Fibroblast of skin of left quadriceps (primary cell): ENCODE results near the gene FRMD6.
A peak's percentile ranks its signal among the peaks of the same experiment; 100 is the strongest.

Experiments used
- DNase-seq, 2 experiments: peaks; one replicate each; pipeline ENCODE4 v3.0.0-alpha.2; 2013; ENCODE audit warnings: low read depth in 2 of 2

Gene FRMD6

GRCh38 chr14:51651388-51652167, at the start of gene FRMD6:
Gene FRMD6 (plus strand): TSS chr14:51651910. CDS start chr14:51689837, 37,927 bp downstream.
- DNase-seq, result peak; percentile 83 to 86

DNA sequence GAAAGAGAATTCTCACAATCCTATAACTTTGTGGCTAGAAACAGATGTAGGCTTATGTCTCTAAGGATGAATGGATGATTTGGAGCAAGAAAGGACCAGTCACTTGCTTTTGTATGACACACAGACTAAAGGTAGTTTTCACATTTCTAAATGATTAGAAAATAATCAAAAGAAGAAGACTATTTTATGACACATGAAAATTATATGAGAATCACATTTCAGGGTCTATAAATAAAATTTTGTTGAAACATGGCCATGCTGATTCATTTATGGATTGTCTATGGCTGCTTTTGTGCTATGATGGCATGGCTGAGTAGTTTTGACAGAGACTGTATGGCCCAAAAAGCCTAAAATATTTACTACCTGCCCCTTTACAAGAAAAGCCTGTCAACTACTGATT, 49.4 kb upstream of the FRMD6 start:
- no peak for DNase-seq

- no peak for DNase-seq
Observed at GRCh38 chr14:51603495-51603894, 48.2 kb upstream of the FRMD6 start.

GRCh38 chr14:51604073-51604472, 47.6 kb upstream of the FRMD6 start:
- DNase-seq, result peak; percentile 93 to 94

GRCh38 chr14:51605575-51605974, 46.1 kb upstream of the FRMD6 start:
- DNase-seq, result no peak

DNA sequence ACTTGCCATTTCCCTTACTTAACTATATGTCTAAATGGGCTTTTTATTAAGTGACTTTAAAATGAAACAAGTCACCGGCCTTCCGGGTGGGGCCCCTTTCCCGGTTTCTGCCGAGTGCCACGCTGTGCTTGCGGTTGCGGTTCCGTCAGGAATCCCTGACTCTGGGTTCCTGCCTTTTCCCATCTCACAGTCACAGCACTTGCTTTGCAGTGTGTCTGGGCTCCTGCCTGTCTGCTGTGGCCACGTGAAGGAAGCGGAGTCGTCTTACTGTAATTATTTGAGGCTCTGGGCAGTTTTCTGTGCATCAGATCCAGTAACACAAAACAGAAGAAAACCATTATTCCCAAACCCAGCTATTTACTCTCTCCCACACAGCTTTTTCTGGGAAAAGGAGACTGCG, 44.0 kb upstream of the FRMD6 start:
- peak; percentile 93 to 94 for DNase-seq

- DNase-seq, result no peak
Observed at GRCh38 chr14:51609251-51609954, 42.3 kb upstream of the FRMD6 start.

GRCh38 chr14:51609955-51610283, 41.8 kb upstream of the FRMD6 start:
- DNase-seq, result no peak

DNA sequence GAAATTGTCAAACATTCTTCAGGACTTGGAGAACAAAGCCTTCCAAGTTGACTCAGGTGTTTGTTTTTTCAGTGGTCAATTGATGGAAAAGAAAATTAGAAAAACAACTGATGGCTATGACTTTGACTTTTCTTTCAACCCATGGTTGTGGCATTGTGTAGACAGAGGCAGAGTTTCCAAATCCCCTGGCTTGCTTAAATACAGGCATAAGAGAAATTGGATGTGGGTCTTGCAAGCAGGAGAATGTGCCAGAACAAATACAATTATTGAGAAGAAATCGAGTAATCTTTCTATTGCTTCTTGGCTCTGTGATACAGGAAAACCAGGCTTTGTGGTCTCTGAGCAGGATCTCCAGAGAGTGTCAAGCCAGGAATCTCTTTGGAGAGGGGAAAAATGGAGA, 40.9 kb upstream of the FRMD6 start:
- no peak for DNase-seq

- no peak for DNase-seq
Observed at GRCh38 chr14:51612449-51612848, 39.3 kb upstream of the FRMD6 start.

DNA sequence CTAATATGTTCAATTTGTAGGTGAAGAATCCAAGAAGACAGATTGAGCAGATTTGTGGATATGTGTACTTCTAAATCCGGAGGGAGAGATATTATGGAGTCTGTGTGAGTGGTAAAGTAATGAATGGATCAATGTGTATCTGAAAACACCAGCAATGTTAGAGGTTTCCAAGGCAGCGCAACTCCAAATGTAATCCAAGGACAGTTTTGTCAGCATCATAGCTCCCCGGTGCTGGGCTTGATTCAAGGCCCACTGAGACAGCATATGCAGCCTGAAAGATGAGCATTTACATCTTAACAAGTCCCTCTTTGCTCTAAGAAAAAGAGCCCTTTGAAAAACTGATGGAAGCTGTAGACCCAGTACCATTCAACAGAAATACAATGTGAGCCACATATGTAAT, 38.3 kb upstream of the FRMD6 start:
- no peak for DNase-seq

DNA sequence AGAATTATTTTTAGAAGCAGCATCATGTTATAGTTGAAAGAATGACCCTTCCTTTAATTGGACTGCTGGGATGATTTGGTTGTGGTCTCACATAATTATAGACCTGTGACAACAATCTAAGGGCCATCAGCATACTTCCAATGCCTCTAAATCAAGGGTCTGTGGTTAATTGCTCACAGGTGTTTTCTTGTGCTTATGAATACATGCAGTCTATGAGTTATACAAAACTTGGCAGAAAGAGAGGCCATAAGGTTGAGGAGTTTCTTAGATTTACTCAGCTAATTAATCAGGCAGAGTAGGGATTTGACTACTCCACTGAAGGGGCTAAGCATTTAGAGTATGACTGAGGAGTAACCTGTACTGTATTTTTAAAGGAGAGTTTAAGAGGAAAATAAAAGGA, 37.0 kb upstream of the FRMD6 start:
- DNase-seq, result no peak

DNA sequence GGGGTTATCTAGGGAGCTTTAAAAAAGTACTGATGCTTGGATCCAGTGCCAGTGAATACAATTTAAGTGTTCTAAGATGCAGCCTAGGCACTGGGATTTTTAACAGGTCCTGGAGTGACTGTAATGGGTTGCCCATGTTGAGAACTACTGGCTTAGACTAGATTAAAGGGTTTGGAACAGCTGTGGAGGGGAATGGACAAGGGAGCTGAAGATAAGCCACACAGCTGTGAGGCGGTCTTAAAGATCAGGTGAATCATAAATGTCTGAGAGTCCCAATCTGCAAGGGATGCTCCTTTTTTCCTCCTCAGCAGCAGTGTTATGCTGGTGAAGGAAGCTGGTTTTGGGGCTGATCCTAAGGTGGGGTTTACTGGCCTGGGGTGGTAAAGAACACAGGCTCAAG, 35.5 kb upstream of the FRMD6 start:
- no peak for DNase-seq

DNA sequence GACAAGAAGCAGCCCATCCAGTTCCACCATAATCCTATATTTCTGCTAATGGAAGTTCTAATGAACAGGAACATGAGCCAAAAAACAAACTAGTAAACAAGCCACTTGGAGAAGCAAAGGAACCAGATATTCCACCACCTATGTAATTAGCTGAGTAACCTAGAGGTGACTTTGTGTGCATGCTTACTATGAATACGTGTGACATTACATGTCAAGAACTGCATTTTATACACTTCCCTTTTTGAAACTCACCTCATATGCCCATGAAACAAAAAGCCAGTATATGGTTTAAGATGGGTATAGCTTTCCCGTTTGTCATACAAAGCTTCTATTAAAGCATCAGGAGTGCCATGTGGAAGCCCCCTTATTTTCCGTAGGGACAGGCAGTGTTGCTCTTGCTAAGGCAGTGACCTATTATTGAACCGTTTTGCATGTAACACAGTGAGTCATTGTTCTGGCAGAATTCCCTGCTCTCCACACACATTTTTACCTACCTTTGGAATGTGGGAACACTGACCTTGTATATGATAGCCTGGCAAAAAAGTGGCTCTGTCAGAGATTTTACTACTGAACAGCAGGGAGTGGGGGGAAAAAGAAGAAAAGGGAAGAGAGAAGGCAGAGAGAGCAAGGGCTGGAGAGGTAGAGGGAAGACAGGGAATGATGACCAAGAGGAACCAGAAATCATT, 34.8 kb upstream of the FRMD6 start:
- peak; percentile 87 to 88 for DNase-seq

DNA sequence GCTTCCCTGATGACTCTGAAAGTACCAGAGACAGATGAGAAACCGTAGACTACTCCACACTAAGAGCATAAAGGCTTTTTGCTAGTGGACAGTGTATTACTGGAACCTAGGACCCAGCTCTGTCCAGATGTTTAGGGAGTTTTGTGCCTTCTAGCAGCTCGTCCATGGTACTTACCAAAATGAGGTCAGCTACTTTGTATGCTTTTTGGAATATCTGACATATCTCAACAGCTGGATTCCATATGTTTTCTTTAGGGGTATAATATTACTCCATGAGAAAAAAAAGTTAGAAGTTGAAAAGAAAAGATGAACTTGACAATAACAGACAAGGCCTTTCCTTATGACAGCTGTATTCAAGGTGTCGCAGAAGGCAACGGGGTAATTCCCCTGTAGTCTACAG, 32.1 kb upstream of the FRMD6 start:
- DNase-seq, result no peak

DNA sequence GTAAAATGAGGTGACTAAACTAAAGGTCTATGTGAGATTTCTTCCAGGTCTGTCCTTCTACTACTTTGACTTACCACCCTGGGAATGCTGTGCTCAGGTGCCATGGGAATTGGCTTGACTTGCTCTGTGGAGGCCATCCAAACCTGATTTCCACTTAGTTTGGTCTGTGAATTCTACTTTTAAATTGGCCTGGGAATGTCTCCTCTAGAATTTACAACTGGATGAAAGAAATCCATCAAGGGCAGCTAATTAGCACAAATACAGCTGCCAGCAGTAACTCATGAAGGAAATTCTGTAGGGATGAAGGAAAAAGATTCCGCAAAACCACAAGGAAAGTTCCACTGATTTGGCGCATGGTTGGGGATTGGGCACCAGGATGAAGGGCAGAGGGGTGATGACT, 31.7 kb upstream of the FRMD6 start:
- no peak for DNase-seq

GRCh38 chr14:51621654-51622053, 30.1 kb upstream of the FRMD6 start:
- DNase-seq, result no peak

GRCh38 chr14:51622376-51622775, 29.3 kb upstream of the FRMD6 start:
- DNase-seq, result no peak

GRCh38 chr14:51624955-51625569, 26.6 kb upstream of the FRMD6 start:
- no peak for DNase-seq

DNA sequence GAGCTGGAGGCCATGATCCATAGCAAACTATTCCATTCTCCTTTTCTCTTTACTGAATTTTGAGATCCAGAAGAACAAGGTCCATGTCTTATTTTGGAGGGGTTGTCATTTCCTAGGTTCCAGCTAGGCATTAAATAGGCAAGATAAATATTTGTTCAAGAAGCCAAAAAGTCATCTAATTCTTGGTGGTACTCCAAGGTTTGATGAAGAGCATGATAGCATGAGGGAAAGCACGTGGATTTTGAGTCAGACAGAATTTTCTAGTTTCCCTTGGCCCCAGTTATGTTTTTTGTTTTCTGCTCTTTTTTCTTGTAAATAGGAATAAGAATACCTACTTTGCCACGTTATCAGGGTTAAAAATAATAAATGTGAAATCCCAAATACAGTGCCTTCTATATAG, 25.5 kb upstream of the FRMD6 start:
- no peak for DNase-seq

- no peak for DNase-seq
Observed at GRCh38 chr14:51626788-51627187, 24.9 kb upstream of the FRMD6 start.

DNA sequence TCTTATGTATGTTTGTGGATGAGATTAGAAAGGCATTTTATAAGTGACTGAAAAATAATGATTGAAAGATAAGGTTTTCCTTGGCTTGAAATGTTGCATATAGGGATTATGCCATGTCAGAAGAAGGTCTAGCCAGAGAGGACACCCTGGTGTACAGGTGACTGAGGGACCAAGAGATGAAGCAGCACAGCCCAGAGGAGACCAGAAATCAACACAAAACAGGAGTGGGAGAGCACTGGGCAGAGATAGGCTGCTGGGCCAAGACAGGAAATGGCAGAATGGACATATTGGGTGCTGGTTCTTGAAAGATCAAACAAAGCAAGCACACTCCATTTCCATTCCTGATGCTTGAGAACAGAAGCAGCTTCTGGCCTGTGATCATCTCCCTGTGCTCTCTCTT, 24.4 kb upstream of the FRMD6 start:
- no peak for DNase-seq

DNA sequence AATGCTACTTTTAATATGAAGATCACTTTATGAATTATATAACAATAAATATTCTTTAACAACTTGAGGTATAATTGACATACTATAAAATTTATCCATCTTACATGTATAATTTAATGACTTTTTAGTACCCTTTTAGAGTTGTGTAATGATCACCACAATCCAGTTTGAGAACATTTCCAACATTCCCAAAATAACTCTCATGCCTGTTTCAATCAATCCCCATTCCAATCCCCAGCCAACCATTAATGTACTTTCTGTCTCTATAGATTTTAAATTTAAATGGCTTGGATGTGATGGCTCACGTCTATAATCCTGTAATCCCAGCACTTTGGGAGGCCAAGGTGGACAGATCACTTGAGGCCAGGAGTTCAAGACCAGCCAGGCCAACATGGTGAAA, 23.5 kb upstream of the FRMD6 start:
- DNase-seq, result no peak
